H1 (cell line): Measurements from ENCODE around the gene CIT. TPM values are rescaled to one million over a fixed set of nuclear protein-coding genes. Genes with fewer than 3 reads are reported as not detected.

Experiments used
- BCL11A ChIP-seq, 2 experiments: IDR thresholded peaks; one replicate each; pipeline ENCODE4 v1.6.1; 2011; ENCODE audit warnings: low read depth in 2 of 2, low read length in 2 of 2, mild to moderate bottlenecking in 2 of 2
- CREB1 ChIP-seq: IDR thresholded peaks from 2 replicates; pipeline ENCODE4 v1.6.1; 2012; ENCODE audit warnings: inconsistent platforms
- POLR2AphosphoS5 ChIP-seq: IDR thresholded peaks from 2 replicates; pipeline ENCODE4 v1.6.1; 2011; ENCODE audit warnings: low read depth, low read length
- SP1 ChIP-seq: IDR thresholded peaks from 2 replicates; pipeline ENCODE4 v1.6.1; 2011; ENCODE audit warnings: low read depth, low read length
- polyA plus RNA-seq, 7 experiments: library from polyadenylated mRNA; depleted of rRNA in 3 of 7; stranded (reverse) in 5 of 7; unstranded in 2 of 7; fragments of >200 nt in 5 of 7; fragments of 200-250 nt in 2 of 7; gene quantifications; 1 replicate in 5 of 7; 2 replicates in 1 of 7; 4 replicates in 1 of 7; pipeline versions ENCODE4 v1.2.1 to v1.2.3, GENCODE V29; 2011 to 2013; ENCODE audit warnings: missing spikeins in 2 of 7, mixed read lengths in 2 of 7
- total RNA-seq: library from RNA; stranded (reverse); fragmentation: NEBNext Ultra II Directional; extraction: Animal tissue kit (Norgen Biotek cat#: 25700); gene quantifications from 2 replicates; pipeline ENCODE4 v1.2.1, GENCODE V29; 2021

The CIT gene
- total and polyA plus RNA-seq, 2 of the 8 experiments (the other 6 are each of a cell fraction or from before 2014, with no cell fraction given) = 17.1 to 60.9 TPM

- no peak for TF ChIP-seq POLR2AphosphoS5
- no peak for TF ChIP-seq CREB1
- TF ChIP-seq BCL11A (IDR thresholded peaks at IDR 0.05; ENCODE audit: low read depth in 2 of 2, low read length in 2 of 2) = no peak
- no peak for TF ChIP-seq SP1
Measured at GRCh38 chr12:119692997-119693396, 184.1 kb downstream of the CIT start (continued).
